ENCODE results near the gene CAMK2A.

Gene CAMK2A

GRCh38 chr5:150196514-150196913 lies 93.1 kb downstream of the CAMK2A start:
- Mint-ChIP-seq H3K9me3 (no peaks in the 10 kb centered on the region), H3K27me3 (peaks cover 48% of the 10 kb centered on the region), H3K27ac (no peak overlapping the region), H3K4me1 (no peaks in the 10 kb centered on the region), H3K4me3 (no peak overlapping the region)
- ATAC-seq (no peak), DNase-seq (no peak)

GRCh38 chr5:150195736-150196485 lies 93.7 kb downstream of the CAMK2A start:
- Mint-ChIP-seq H3K27ac (peak overlapping the region in 1 of 2 donors; percentile 84), H3K4me3 (no peak overlapping the region), H3K4me1 (no peaks in the 10 kb centered on the region), H3K9me3 (no peaks in the 10 kb centered on the region), H3K27me3 (peaks cover 53% of the 10 kb centered on the region)
- no peak for ATAC-seq
- DNase-seq, result no peak

- Mint-ChIP-seq H3K27ac (no peak overlapping the region), H3K27me3 (peaks cover 58% of the 10 kb centered on the region)
- no peak for ATAC-seq
These were observed 97.1 kb downstream of the CAMK2A start for GRCh38 chr5:150192462-150192861.

GRCh38 chr5:150190987-150191386 lies 98.6 kb downstream of the CAMK2A start:
- peaks cover 58% of the 10 kb centered on the region for H3K27me3 Mint-ChIP-seq
- H3K4me1 Mint-ChIP-seq, result no peaks in the 10 kb centered on the region
- no peak overlapping the region for H3K4me3 Mint-ChIP-seq
- DNase-seq, result no peak
- ATAC-seq, result no peak
- no peak overlapping the region for H3K27ac Mint-ChIP-seq
- H3K9me3 Mint-ChIP-seq, result no peaks in the 10 kb centered on the region

More at GRCh38 chr5:150192462-150192861, 97.1 kb downstream of the CAMK2A start:
- Mint-ChIP-seq H3K9me3 (no peaks in the 10 kb centered on the region), H3K4me3 (no peak overlapping the region), H3K4me1 (no peaks in the 10 kb centered on the region)
- DNase-seq, result no peak

- H3K27me3 Mint-ChIP-seq, result peaks cover 58% of the 10 kb centered on the region
- ATAC-seq (peak; percentile 41), DNase-seq (no peak)
- H3K4me3 Mint-ChIP-seq, result no peak overlapping the region
- no peaks in the 10 kb centered on the region for H3K9me3 Mint-ChIP-seq
- no peak overlapping the region for H3K27ac Mint-ChIP-seq
- H3K4me1 Mint-ChIP-seq, result no peaks in the 10 kb centered on the region
These were observed 99.0 kb downstream of the CAMK2A start for GRCh38 chr5:150190503-150190979.

GRCh38 chr5:150189728-150190502 lies 99.7 kb downstream of the CAMK2A start, which contains the start of gene SLC6A7:
Gene SLC6A7 (plus strand): TSS chr5:150190062. CDS start chr5:150190328, 266 bp downstream.
- no peaks in the 10 kb centered on the region for H3K9me3 Mint-ChIP-seq
- no peak within 1 kb of the TSS for H3K27ac Mint-ChIP-seq
- DNase-seq (no peak), ATAC-seq (no peak)
- H3K27me3 Mint-ChIP-seq, result peaks cover 58% of the 10 kb centered on the region
- H3K4me1 Mint-ChIP-seq, result no peaks in the 10 kb centered on the region
- H3K4me3 Mint-ChIP-seq, result no peak within 1 kb of the TSS

GRCh38 chr5:150189326-150189725 lies 100.2 kb downstream of the CAMK2A start:
- Mint-ChIP-seq H3K27me3 (peaks cover 58% of the 10 kb centered on the region), H3K4me3 (no peak overlapping the region), H3K27ac (no peak overlapping the region), H3K4me1 (no peaks in the 10 kb centered on the region), H3K9me3 (no peaks in the 10 kb centered on the region)
- ATAC-seq (no peak), DNase-seq (no peak)

GRCh38 chr5:150188146-150188842 lies 101.3 kb downstream of the CAMK2A start:
- Mint-ChIP-seq H3K4me3 (no peak overlapping the region), H3K27ac (no peak overlapping the region), H3K9me3 (no peaks in the 10 kb centered on the region), H3K4me1 (no peaks in the 10 kb centered on the region), H3K27me3 (peaks cover 52% of the 10 kb centered on the region)
- DNase-seq, result no peak
- no peak for ATAC-seq

GRCh38 chr5:150186897-150187296 lies 102.7 kb downstream of the CAMK2A start:
- Mint-ChIP-seq H3K4me3 (no peak overlapping the region), H3K27me3 (peaks cover 39% of the 10 kb centered on the region), H3K27ac (no peak overlapping the region), H3K4me1 (no peaks in the 10 kb centered on the region), H3K9me3 (no peaks in the 10 kb centered on the region)
- ATAC-seq (no peak), DNase-seq (no peak)

- Mint-ChIP-seq H3K4me1 (no peaks in the 10 kb centered on the region), H3K27me3 (peaks cover 31% of the 10 kb centered on the region), H3K27ac (no peak overlapping the region), H3K9me3 (no peaks in the 10 kb centered on the region), H3K4me3 (no peak overlapping the region)
- ATAC-seq (no peak), DNase-seq (no peak)
These were observed 103.4 kb downstream of the CAMK2A start for GRCh38 chr5:150186137-150186536.

GRCh38 chr5:150184990-150185912 lies 104.3 kb downstream of the CAMK2A start:
- H3K4me1 Mint-ChIP-seq, result no peaks in the 10 kb centered on the region
- DNase-seq (no peak), ATAC-seq (no peak)
- no peak overlapping the region for H3K27ac Mint-ChIP-seq
- no peak overlapping the region for H3K4me3 Mint-ChIP-seq
- peaks cover 22% of the 10 kb centered on the region for H3K27me3 Mint-ChIP-seq
- no peaks in the 10 kb centered on the region for H3K9me3 Mint-ChIP-seq

- DNase-seq, result no peak
- Mint-ChIP-seq H3K9me3 (no peaks in the 10 kb centered on the region), H3K27me3 (peaks cover 10% of the 10 kb centered on the region), H3K4me1 (no peaks in the 10 kb centered on the region), H3K27ac (no peak overlapping the region), H3K4me3 (no peak overlapping the region)
- no peak for ATAC-seq
These were observed 105.6 kb downstream of the CAMK2A start for GRCh38 chr5:150184006-150184405.

GRCh38 chr5:150183436-150183835 lies 106.1 kb downstream of the CAMK2A start:
- Mint-ChIP-seq H3K27ac (no peak overlapping the region), H3K27me3 (peaks cover 4% of the 10 kb centered on the region), H3K4me3 (no peak overlapping the region), H3K4me1 (no peaks in the 10 kb centered on the region), H3K9me3 (no peaks in the 10 kb centered on the region)
- DNase-seq (no peak), ATAC-seq (no peak)

GRCh38 chr5:150182774-150183173 lies 106.8 kb downstream of the CAMK2A start:
- Mint-ChIP-seq H3K4me1 (no peaks in the 10 kb centered on the region), H3K27me3 (no peaks in the 10 kb centered on the region), H3K4me3 (no peak overlapping the region), H3K9me3 (no peaks in the 10 kb centered on the region), H3K27ac (peak overlapping the region in 1 of 2 donors; percentile 3)
- ATAC-seq, result no peak
- no peak for DNase-seq
